ENCODE results near the gene ADAM12. TPM values are rescaled to one million over a fixed set of nuclear protein-coding genes. Genes with fewer than 3 reads are reported as not detected.

Gene ADAM12
- total RNA-seq, 3 donors from 2014 or later (not counting 1 experiment from before 2014, with no cell fraction given) = 1.6 to 1.9 (median 1.8) TPM

- H3K4me1 Mint-ChIP-seq = peaks cover 9 to 27% of the 10 kb centered on the region in 2 donors
- TF ChIP-seq CTCF (IDR thresholded peaks at IDR 0.05) = no peak
- no peak overlapping the region for H3K4me3 ChIP-seq (ENCODE audit: low read length)
- H3K27ac Mint-ChIP-seq = no peak overlapping the region
- no peaks in the 10 kb centered on the region for H3K9me3 ChIP-seq (ENCODE audit: control insufficient read depth, insufficient read depth, low read length)
- WGBS (ENCODE audit: insufficient coverage) = 77% methylated on average over 4 of the region's 5 CpGs
- no peaks in the 10 kb centered on the region for H3K27me3 ChIP-seq (ENCODE audit: control insufficient read depth, insufficient read depth, low read length)
- no peaks in the 10 kb centered on the region for H3K9me3 Mint-ChIP-seq
- H3K36me3 Mint-ChIP-seq = no peaks in the 10 kb centered on the region
- DNase-seq (no peak), ATAC-seq (no peak)
- H3K4me3 Mint-ChIP-seq = no peak overlapping the region
- peaks cover 15 to 16% of the 10 kb centered on the region in 2 donors for H3K27me3 Mint-ChIP-seq (ENCODE audit: low read depth in 2 of 2)
- H3K4me1 ChIP-seq (ENCODE audit: control insufficient read depth, insufficient read depth, low read length) = peaks cover 16% of the 10 kb centered on the region
- no peak overlapping the region for H3K27ac ChIP-seq (ENCODE audit: low read length)
- intact Hi-C loops (cut with micrococcal nuclease) = no loop called here
- no peaks in the 10 kb centered on the region for H3K36me3 ChIP-seq (ENCODE audit: control insufficient read depth, insufficient read depth, low read length)
Measured at GRCh38 chr10:126046831-126047230, 341.4 kb downstream of the ADAM12 start.

- H3K4me1 ChIP-seq (ENCODE audit: control insufficient read depth, insufficient read depth, low read length) = peaks cover 25% of the 10 kb centered on the region
- 88% methylated on average over 3 of the region's 3 CpGs for WGBS (ENCODE audit: insufficient coverage)
- H3K9me3 Mint-ChIP-seq = no peaks in the 10 kb centered on the region
- peaks cover 19 to 28% of the 10 kb centered on the region in 2 donors for H3K4me1 Mint-ChIP-seq
- no peak overlapping the region for H3K27ac Mint-ChIP-seq
- no peaks in the 10 kb centered on the region for H3K27me3 ChIP-seq (ENCODE audit: control insufficient read depth, insufficient read depth, low read length)
- ATAC-seq (no peak), DNase-seq (no peak)
- H3K27ac ChIP-seq (ENCODE audit: low read length) = no peak overlapping the region
- peaks cover 6% of the 10 kb centered on the region in 2 donors for H3K27me3 Mint-ChIP-seq (ENCODE audit: low read depth in 2 of 2)
- no peak for TF ChIP-seq CTCF (IDR thresholded peaks at IDR 0.05)
- no peak overlapping the region for H3K4me3 Mint-ChIP-seq
- H3K36me3 ChIP-seq (ENCODE audit: control insufficient read depth, insufficient read depth, low read length) = no peaks in the 10 kb centered on the region
- H3K9me3 ChIP-seq (ENCODE audit: control insufficient read depth, insufficient read depth, low read length) = no peaks in the 10 kb centered on the region
- no peaks in the 10 kb centered on the region for H3K36me3 Mint-ChIP-seq
- H3K4me3 ChIP-seq (ENCODE audit: low read length) = no peak overlapping the region
- intact Hi-C loops (cut with micrococcal nuclease) = no loop called here
Measured at GRCh38 chr10:126045861-126046260, 342.4 kb downstream of the ADAM12 start.

- DNase-seq (no peak), ATAC-seq (no peak)
- H3K27me3 Mint-ChIP-seq (ENCODE audit: low read depth in 2 of 2) = no peaks in the 10 kb centered on the region
- H3K27me3 ChIP-seq (ENCODE audit: control insufficient read depth, insufficient read depth, low read length) = no peaks in the 10 kb centered on the region
- WGBS (ENCODE audit: insufficient coverage) = 93% methylated on average over 10 of the region's 10 CpGs
- no peaks in the 10 kb centered on the region for H3K9me3 ChIP-seq (ENCODE audit: control insufficient read depth, insufficient read depth, low read length)
- no peaks in the 10 kb centered on the region for H3K36me3 ChIP-seq (ENCODE audit: control insufficient read depth, insufficient read depth, low read length)
- no peaks in the 10 kb centered on the region for H3K36me3 Mint-ChIP-seq
- no peak overlapping the region for H3K27ac ChIP-seq (ENCODE audit: low read length)
- H3K4me1 Mint-ChIP-seq = peaks cover 20 to 27% of the 10 kb centered on the region in 2 donors
- TF ChIP-seq CTCF (IDR thresholded peaks at IDR 0.05) = no peak
- no peaks in the 10 kb centered on the region for H3K9me3 Mint-ChIP-seq
- H3K4me1 ChIP-seq (ENCODE audit: control insufficient read depth, insufficient read depth, low read length) = peaks cover 27% of the 10 kb centered on the region
- no peak overlapping the region for H3K4me3 Mint-ChIP-seq
- H3K4me3 ChIP-seq (ENCODE audit: low read length) = no peak overlapping the region
- intact Hi-C loops (cut with micrococcal nuclease) = loop anchor here (2.0 kb wide), 1 partner anchor 61 kb away; no protein-coding TSS in a partner anchor
- peak overlapping the region; percentile 98 to 99 for H3K27ac Mint-ChIP-seq
Measured at GRCh38 chr10:126043389-126043788, 344.9 kb downstream of the ADAM12 start.

- 69% methylated on average over 8 of the region's 10 CpGs for WGBS (ENCODE audit: insufficient coverage)
- intact Hi-C loops (cut with micrococcal nuclease) = loop anchor here (2.0 kb wide), 1 partner anchor 60 kb away; no protein-coding TSS in a partner anchor
Measured at GRCh38 chr10:126042906-126043305, 345.4 kb downstream of the ADAM12 start.

More at GRCh38 chr10:126042906-126043305, 345.4 kb downstream of the ADAM12 start:
- no peak for TF ChIP-seq CTCF (IDR thresholded peaks at IDR 0.05)
- Mint-ChIP-seq H3K4me3 (no peak overlapping the region), H3K9me3 (no peaks in the 10 kb centered on the region), H3K4me1 (peaks cover 20 to 27% of the 10 kb centered on the region in 2 donors), H3K27me3 (ENCODE audit: low read depth in 2 of 2) (no peaks in the 10 kb centered on the region), H3K27ac (peak overlapping the region; percentile 98 to 99), H3K36me3 (no peaks in the 10 kb centered on the region)
- H3K4me3 ChIP-seq (ENCODE audit: low read length) = no peak overlapping the region
- peak overlapping the region; percentile 97 for H3K27ac ChIP-seq (ENCODE audit: low read length)
- peaks cover 27% of the 10 kb centered on the region for H3K4me1 ChIP-seq (ENCODE audit: control insufficient read depth, insufficient read depth, low read length)
- DNase-seq = peak; percentile 22 to 53
- no peaks in the 10 kb centered on the region for H3K9me3 ChIP-seq (ENCODE audit: control insufficient read depth, insufficient read depth, low read length)
- no peaks in the 10 kb centered on the region for H3K27me3 ChIP-seq (ENCODE audit: control insufficient read depth, insufficient read depth, low read length)
- H3K36me3 ChIP-seq (ENCODE audit: control insufficient read depth, insufficient read depth, low read length) = no peaks in the 10 kb centered on the region
- ATAC-seq = peak; percentile 15 to 33 (median 32)
